Hepatocyte (in vitro differentiated cells): Measurements from ENCODE around the gene NLRP14.

Experiments
- CTCF ChIP-seq: fragments of 200-600 bp; sonication (generic); IDR thresholded peaks from 2 replicates; pipeline ENCODE4 v1.5.1; 2016; ENCODE audit warnings: antibody characterized with exemption, mild to moderate bottlenecking; ENCODE audit not compliant: poor library complexity
- EZH2 ChIP-seq: fragments of 200-600 bp; sonication (generic); IDR thresholded peaks from 2 replicates; pipeline ENCODE4 v1.6.1; 2016; ENCODE audit warnings: antibody characterized with exemption, mild to moderate bottlenecking, borderline replicate concordance

DNA sequence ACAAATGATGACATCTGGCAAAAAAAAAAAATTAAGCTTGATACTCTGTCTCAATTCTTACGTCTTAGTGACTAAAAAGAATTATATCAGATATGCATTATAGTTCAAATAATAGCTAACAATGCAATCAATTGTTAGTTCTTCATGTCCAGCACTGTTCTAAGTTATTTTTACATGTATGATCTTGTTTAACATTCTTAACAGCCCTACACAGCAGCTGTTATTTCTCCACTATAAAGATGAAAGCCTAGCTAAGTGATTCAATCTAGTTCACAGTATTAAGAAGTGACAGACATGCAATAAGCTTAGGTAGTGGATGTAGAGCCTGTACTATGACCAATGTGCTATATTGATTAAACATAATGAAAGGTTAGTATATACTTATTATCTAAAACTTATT, 4.3 kb upstream of the NLRP14 start:
- TF ChIP-seq CTCF: no peak
- no peak for TF ChIP-seq EZH2
